ELR (cell line): Measurements from ENCODE around the gene TCTN2.

ENCODE experiments used
- DNase-seq: peaks from one replicate; pipeline ENCODE4 v3.0.0-alpha.2; 2015; ENCODE audit warnings: low read depth

Gene TCTN2

GRCh38 chr12:123741937-123742572, 71.1 kb downstream of the TCTN2 start:
- no peak for DNase-seq

DNA sequence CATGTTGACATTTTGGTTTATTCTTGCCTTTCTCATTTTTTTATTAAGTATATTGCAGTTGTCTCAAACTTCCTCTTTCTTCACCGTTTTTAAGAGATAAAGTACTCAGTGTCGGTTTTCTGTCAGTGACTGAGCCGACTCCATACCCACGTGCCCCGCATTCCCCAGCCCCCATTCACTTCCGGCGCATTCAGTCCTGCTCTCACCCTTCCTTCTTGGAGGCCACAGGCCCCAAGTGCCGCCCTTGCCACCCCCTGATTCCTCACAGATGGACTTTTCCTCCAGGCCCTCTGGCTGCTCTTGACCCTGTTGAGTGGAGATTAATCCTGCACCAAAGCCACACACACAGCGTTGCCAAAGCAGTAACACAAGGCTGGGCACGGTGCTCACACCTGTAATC, 72.1 kb downstream of the TCTN2 start:
- no peak for DNase-seq

- DNase-seq = no peak
Observed at GRCh38 chr12:123744836-123745235, 73.9 kb downstream of the TCTN2 start.

DNA sequence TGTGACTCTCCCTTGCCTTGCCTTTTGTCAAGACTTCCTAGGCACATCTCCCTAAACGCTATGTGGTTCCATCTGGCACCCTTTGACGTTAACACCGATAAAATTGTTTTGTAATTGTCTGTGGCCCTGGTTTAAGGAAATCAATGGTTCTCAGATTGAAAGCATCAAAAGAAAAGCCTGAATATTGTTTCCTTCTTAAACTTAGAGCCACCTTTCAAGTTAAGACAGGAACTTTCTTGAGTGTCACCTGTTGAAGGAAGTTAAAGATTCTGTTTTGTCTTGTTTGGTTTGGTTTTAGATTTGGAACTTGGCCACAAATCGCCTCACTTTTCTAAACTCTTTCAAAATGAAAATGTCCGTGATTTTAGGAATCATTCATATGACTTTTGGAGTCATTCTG, 76.4 kb downstream of the TCTN2 start:
- DNase-seq = no peak

GRCh38 chr12:123748161-123748560, 77.2 kb downstream of the TCTN2 start:
- no peak for DNase-seq

GRCh38 chr12:123748661-123749060, 77.7 kb downstream of the TCTN2 start:
- DNase-seq = peak; percentile 75

- no peak for DNase-seq
Observed at GRCh38 chr12:123749355-123749754, 78.4 kb downstream of the TCTN2 start.

GRCh38 chr12:123750159-123750656, 79.3 kb downstream of the TCTN2 start:
- no peak for DNase-seq

GRCh38 chr12:123752046-123752445, 81.1 kb downstream of the TCTN2 start:
- DNase-seq = no peak

- DNase-seq = no peak
Observed at GRCh38 chr12:123754041-123754772, 83.3 kb downstream of the TCTN2 start.

DNA sequence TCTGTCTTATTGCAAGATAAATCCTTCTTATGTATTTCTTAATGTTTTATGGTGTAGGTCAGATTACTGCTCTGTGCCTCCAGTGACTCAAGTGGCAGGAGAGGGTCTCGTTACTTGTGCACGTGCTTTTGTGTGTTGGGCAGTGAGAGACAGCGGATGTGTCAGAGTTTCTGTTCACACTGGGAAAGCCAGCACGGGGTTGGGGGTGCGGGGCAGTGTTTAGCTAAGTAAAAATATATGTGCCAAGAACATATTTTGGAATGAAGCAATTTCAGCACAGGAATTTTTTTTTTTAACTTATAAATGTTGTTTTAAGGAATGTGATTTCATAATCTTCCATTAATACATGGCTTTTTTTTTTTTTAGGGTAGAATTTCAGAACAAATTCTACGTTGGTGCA, 86.6 kb downstream of the TCTN2 start:
- no peak for DNase-seq
